HL-60 (cell line): Measurements from ENCODE around the gene MYADML2.

Experiments
- DNase-seq, 2 experiments: peaks; one replicate each; pipeline ENCODE4 v3.0.0-alpha.2; 2010 to 2020; ENCODE audit warnings: low read depth in 1 of 2, low spot score in 1 of 2
- H3K27ac ChIP-seq: fragments of 250-450 bp; sonication (Bioruptor Pico); replicated peaks from 2 replicates; pipeline ENCODE4 v1.5.1; 2020; ENCODE audit warnings: mild to moderate bottlenecking, moderate library complexity
- H3K27me3 ChIP-seq: fragments of 250-450 bp; sonication (Bioruptor Pico); 2 replicates; pipeline ENCODE4 v1.5.1; 2021; ENCODE audit warnings: mild to moderate bottlenecking, moderate library complexity; ENCODE audit not compliant: insufficient read depth, poor library complexity, severe bottlenecking
- H3K4me3 ChIP-seq: replicated peaks from 2 replicates; pipeline ENCODE4 v1.5.1; 2011; ENCODE audit warnings: mild to moderate bottlenecking, control low read depth, low read length; ENCODE audit not compliant: insufficient read depth
- GABPA ChIP-seq: IDR thresholded peaks from 2 replicates; pipeline ENCODE4 v1.6.1; 2012; ENCODE audit warnings: low read depth
- POLR2AphosphoS5 ChIP-seq: IDR thresholded peaks from 2 replicates; pipeline ENCODE4 v1.6.1; 2012; ENCODE audit warnings: low read depth
- SPI1 ChIP-seq: IDR thresholded peaks from 2 replicates; pipeline ENCODE4 v1.6.1; 2012; ENCODE audit warnings: low read depth, mild to moderate bottlenecking, borderline replicate concordance
- TF ChIP-seq, protein P1 (sequence below): IDR thresholded peaks from one replicate; pipeline ENCODE4 v1.5.1; 2011; ENCODE audit warnings: low read length, control low read depth, inconsistent platforms; ENCODE audit not compliant: insufficient read depth
- TF ChIP-seq, protein P2 (sequence below): IDR thresholded peaks from 2 replicates; pipeline ENCODE4 v1.6.1; 2012; ENCODE audit warnings: low read depth; ENCODE audit not compliant: insufficient replicate concordance

Gene MYADML2

DNA sequence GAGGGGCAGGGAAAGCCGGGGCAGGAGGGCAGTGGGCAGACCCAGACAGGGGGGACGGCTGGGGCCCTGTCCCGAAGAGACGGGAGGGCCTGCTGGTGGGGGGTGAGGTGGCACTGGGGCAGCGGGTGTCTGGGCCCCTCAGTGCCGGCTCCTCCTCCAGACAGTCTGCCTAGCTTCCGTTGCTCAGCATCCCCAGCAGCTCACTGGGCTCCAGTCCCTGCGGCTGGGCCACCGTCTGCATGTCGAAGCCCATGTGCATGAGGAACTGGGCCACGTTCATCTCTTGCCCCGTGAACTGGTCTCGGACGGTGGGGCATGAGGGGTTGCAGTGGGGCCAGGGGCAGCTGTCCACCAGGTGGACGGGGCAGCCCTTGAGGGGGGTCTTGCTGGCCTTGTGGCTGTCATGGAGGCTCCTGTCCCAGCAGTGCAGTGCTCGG is 5.8 kb upstream of the MYADML2 start:
- Histone ChIP-seq H3K4me3 (no peak overlapping the region), H3K27ac (no peak overlapping the region), H3K27me3 (no peaks in the 10 kb centered on the region)
- TF ChIP-seq SPI1 (no peak), POLR2AphosphoS5 (no peak), GABPA (no peak)
- TF ChIP-seq, protein P1, sequence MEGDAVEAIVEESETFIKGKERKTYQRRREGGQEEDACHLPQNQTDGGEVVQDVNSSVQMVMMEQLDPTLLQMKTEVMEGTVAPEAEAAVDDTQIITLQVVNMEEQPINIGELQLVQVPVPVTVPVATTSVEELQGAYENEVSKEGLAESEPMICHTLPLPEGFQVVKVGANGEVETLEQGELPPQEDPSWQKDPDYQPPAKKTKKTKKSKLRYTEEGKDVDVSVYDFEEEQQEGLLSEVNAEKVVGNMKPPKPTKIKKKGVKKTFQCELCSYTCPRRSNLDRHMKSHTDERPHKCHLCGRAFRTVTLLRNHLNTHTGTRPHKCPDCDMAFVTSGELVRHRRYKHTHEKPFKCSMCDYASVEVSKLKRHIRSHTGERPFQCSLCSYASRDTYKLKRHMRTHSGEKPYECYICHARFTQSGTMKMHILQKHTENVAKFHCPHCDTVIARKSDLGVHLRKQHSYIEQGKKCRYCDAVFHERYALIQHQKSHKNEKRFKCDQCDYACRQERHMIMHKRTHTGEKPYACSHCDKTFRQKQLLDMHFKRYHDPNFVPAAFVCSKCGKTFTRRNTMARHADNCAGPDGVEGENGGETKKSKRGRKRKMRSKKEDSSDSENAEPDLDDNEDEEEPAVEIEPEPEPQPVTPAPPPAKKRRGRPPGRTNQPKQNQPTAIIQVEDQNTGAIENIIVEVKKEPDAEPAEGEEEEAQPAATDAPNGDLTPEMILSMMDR, result no peak
- TF ChIP-seq, protein P2, sequence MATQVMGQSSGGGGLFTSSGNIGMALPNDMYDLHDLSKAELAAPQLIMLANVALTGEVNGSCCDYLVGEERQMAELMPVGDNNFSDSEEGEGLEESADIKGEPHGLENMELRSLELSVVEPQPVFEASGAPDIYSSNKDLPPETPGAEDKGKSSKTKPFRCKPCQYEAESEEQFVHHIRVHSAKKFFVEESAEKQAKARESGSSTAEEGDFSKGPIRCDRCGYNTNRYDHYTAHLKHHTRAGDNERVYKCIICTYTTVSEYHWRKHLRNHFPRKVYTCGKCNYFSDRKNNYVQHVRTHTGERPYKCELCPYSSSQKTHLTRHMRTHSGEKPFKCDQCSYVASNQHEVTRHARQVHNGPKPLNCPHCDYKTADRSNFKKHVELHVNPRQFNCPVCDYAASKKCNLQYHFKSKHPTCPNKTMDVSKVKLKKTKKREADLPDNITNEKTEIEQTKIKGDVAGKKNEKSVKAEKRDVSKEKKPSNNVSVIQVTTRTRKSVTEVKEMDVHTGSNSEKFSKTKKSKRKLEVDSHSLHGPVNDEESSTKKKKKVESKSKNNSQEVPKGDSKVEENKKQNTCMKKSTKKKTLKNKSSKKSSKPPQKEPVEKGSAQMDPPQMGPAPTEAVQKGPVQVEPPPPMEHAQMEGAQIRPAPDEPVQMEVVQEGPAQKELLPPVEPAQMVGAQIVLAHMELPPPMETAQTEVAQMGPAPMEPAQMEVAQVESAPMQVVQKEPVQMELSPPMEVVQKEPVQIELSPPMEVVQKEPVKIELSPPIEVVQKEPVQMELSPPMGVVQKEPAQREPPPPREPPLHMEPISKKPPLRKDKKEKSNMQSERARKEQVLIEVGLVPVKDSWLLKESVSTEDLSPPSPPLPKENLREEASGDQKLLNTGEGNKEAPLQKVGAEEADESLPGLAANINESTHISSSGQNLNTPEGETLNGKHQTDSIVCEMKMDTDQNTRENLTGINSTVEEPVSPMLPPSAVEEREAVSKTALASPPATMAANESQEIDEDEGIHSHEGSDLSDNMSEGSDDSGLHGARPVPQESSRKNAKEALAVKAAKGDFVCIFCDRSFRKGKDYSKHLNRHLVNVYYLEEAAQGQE, result no peak
- DNase-seq, result no peak

DNA sequence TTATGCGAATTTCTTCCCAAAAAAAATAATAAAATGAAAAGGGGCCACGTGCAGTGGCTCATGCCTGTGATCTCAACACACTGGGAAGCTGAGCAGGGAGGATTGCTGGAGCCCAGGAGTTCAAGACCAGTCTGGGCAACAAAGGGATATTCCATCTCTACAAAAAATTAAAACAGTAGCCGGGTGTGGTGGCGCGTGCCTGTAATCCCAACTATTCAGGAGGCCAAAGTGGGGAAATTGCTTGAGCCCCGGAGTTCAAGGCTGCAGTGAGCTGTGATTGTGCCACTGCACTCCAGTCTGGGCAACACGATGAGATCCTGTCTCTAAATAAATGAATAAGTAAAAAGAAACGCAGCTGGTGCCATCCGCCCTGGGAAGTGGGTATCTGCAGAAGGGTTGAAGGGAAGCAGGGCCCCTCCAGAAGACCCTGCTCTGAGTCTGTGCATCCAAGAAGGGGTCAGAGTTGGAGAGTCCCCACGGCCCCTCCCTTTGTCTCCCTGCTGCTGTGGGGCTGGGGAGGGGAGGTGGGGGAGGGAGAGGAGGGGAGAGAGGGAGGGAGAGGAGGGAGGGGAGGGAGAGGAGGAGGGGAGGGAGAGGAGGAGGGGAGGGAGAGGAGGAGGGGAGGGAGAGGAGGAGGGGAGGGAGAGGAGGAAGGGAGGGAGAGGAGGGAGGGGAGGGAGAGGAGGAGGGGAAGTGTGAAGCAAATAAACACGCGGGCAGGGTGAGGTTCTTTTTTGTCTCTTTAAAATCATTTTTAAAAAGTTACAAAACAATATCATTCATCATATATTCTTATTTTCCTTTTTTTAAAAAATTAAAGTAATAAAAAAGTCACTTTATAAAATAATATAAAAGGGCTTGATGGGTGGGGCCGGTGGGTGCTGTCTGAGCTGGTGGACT is 5.0 kb upstream of the MYADML2 start:
- H3K27ac ChIP-seq, result no peak overlapping the region
- no peak for DNase-seq
- TF ChIP-seq GABPA (no peak), POLR2AphosphoS5 (no peak), SPI1 (no peak)
- TF ChIP-seq, protein P2, result no peak
- TF ChIP-seq, protein P1, result no peak

DNA sequence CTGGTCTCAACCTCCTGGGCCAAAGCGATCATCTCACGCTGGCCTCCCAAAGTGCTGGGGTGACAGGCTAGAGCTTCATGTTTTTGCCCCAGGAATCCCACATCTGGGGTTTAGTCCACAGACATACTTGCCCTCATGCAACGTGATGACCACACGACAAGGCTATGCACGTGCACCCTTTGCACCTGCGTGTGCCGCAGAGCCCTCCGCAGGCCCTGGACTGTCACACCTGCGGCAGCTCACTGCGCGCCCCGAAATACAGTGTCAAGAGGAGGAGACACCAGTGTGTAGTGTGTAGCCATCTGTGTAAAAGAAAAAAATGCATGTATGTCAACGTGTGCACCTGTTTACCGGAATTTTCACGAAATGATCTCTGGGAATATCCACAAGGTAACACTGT is 3.5 kb upstream of the MYADML2 start:
- no peak overlapping the region for H3K27ac ChIP-seq
- H3K27me3 ChIP-seq, result no peaks in the 10 kb centered on the region
- TF ChIP-seq, protein P1, result no peak
- TF ChIP-seq GABPA, result no peak
- TF ChIP-seq, protein P2, result no peak
- no peak for TF ChIP-seq SPI1
- TF ChIP-seq POLR2AphosphoS5, result no peak
- DNase-seq, result no peak
- H3K4me3 ChIP-seq, result no peak overlapping the region

More for the DNA sequence above, 5.0 kb upstream of the MYADML2 start:
- Histone ChIP-seq H3K4me3 (no peak overlapping the region), H3K27me3 (no peaks in the 10 kb centered on the region)
